HepG2 (cell line): ENCODE data around the gene TMEM196. TPM values are rescaled to one million over a fixed set of nuclear protein-coding genes. Genes with fewer than 3 reads are reported as not detected.

Experiments
- CAMTA2 ChIP-seq: sonication (generic); formaldehyde crosslinking; IDR thresholded peaks from 2 replicates; pipeline ENCODE4 v1.4.0; 2020; ENCODE audit warnings: mild to moderate bottlenecking, missing genetic modification reagents, borderline replicate concordance
- CCDC6 ChIP-seq: sonication (generic); formaldehyde crosslinking; IDR thresholded peaks from 2 replicates; pipeline ENCODE4 v1.8.1; 2022; ENCODE audit warnings: mild to moderate bottlenecking, missing genetic modification reagents, moderate library complexity
- EED ChIP-seq: sonication (generic); formaldehyde crosslinking; IDR thresholded peaks from 2 replicates; pipeline ENCODE4 v1.5.0; 2020; ENCODE audit warnings: mild to moderate bottlenecking, missing genetic modification reagents
- IRF1 ChIP-seq: sonication (generic); formaldehyde crosslinking; IDR thresholded peaks from 2 replicates; pipeline ENCODE4 v1.4.0; 2020; ENCODE audit warnings: low read depth, mild to moderate bottlenecking, missing genetic modification reagents
- ISL2 ChIP-seq: sonication (generic); formaldehyde crosslinking; IDR thresholded peaks from 2 replicates; pipeline ENCODE4 v1.5.0; 2020; ENCODE audit warnings: missing genetic modification reagents
- KLF9 ChIP-seq: IDR thresholded peaks from 2 replicates; pipeline ENCODE4 v1.6.1; 2016; ENCODE audit warnings: low read depth
- NONO ChIP-seq, 2 experiments: fragments of 450-650 bp in 1 of 2; sonication (generic) in 1 of 2; formaldehyde crosslinking in 1 of 2; IDR thresholded peaks in 1 of 2; conservative IDR thresholded peaks in 1 of 2; 2 replicates each; pipeline versions ENCODE4 v1.6.1 to v1.8.0; 2017 to 2022; ENCODE audit warnings: mild to moderate bottlenecking in 1 of 2, missing genetic modification reagents in 1 of 2, moderate library complexity in 1 of 2
- PHF20 ChIP-seq: sonication (generic); formaldehyde crosslinking; IDR thresholded peaks from 2 replicates; pipeline ENCODE4 v1.5.0; 2020; ENCODE audit warnings: mild to moderate bottlenecking, missing genetic modification reagents
- SIN3A ChIP-seq: IDR thresholded peaks from 2 replicates; pipeline ENCODE4 v1.6.1; 2011; ENCODE audit warnings: low read depth, mild to moderate bottlenecking, control low read depth, low read length, borderline replicate concordance
- SIN3B ChIP-seq: fragments of 150-350 bp; IDR thresholded peaks from 2 replicates; pipeline ENCODE4 v1.6.1; 2014; ENCODE audit warnings: low read length
- SOX6 ChIP-seq, 2 experiments: fragments of 450-650 bp in 1 of 2; sonication (generic) in 1 of 2; formaldehyde crosslinking in 1 of 2; IDR thresholded peaks; 2 replicates each; pipeline versions ENCODE4 v1.4.0 to v1.6.1; 2017 to 2020; ENCODE audit warnings: antibody characterized with exemption in 1 of 2, mild to moderate bottlenecking in 1 of 2, missing genetic modification reagents in 1 of 2
- SRF ChIP-seq: IDR thresholded peaks from 2 replicates; pipeline ENCODE4 v1.6.1; 2011; ENCODE audit warnings: mild to moderate bottlenecking, low read depth, low read length, moderate library complexity
- TBX2 ChIP-seq: sonication (generic); formaldehyde crosslinking; IDR thresholded peaks from 2 replicates; pipeline ENCODE4 v1.5.0; 2020; ENCODE audit warnings: missing genetic modification reagents, mild to moderate bottlenecking, borderline replicate concordance
- TFAP4 ChIP-seq: sonication (generic); IDR thresholded peaks from 2 replicates; pipeline ENCODE4 v1.6.1; 2016; ENCODE audit warnings: low read depth, borderline replicate concordance
- THAP11 ChIP-seq: IDR thresholded peaks from 2 replicates; pipeline ENCODE4 v1.6.1; 2016; ENCODE audit warnings: missing biosample characterization, missing genetic modification reagents
- UBTF ChIP-seq: sonication (generic); formaldehyde crosslinking; IDR thresholded peaks from 2 replicates; pipeline ENCODE4 v1.4.0; 2020; ENCODE audit warnings: mild to moderate bottlenecking, missing genetic modification reagents
- ZBTB34 ChIP-seq: sonication (generic); formaldehyde crosslinking; IDR thresholded peaks from 2 replicates; pipeline ENCODE4 v1.8.0; 2022; ENCODE audit warnings: mild to moderate bottlenecking, missing genetic modification reagents
- ZNF180 ChIP-seq: sonication (generic); formaldehyde crosslinking; IDR thresholded peaks from 2 replicates; pipeline ENCODE4 v1.4.0; 2020; ENCODE audit warnings: low read depth, missing genetic modification reagents, borderline replicate concordance
- ZNF879 ChIP-seq: sonication (generic); formaldehyde crosslinking; IDR thresholded peaks from 2 replicates; pipeline ENCODE4 v1.8.1; 2023; ENCODE audit warnings: missing genetic modification reagents
- ZSCAN20 ChIP-seq: sonication (generic); formaldehyde crosslinking; IDR thresholded peaks from 2 replicates; pipeline ENCODE4 v1.4.0; 2020; ENCODE audit warnings: missing genetic modification reagents, mild to moderate bottlenecking, borderline replicate concordance
- polyA plus RNA-seq, 8 experiments: library from polyadenylated mRNA; depleted of rRNA in 3 of 8; stranded (reverse) in 7 of 8; unstranded in 1 of 8; fragments of >200 nt; fragmentation: Illumina TruSeq in 4 of 8; extraction: Trizol in 4 of 8; gene quantifications; 2 replicates each; pipeline versions ENCODE4 v1.2.1 to v1.2.3, GENCODE V29; 2011 to 2016; ENCODE audit warnings: low read depth in 4 of 8, missing spikeins in 1 of 8, mixed read lengths in 1 of 8; ENCODE audit not compliant: insufficient read depth in 1 of 8
- total RNA-seq, 5 experiments: library from RNA; depleted of rRNA; stranded (reverse); fragments of >200 nt; fragmentation: Illumina TruSeq; extraction: Trizol; gene quantifications; 2 replicates each; pipeline ENCODE4 v1.2.3, GENCODE V29; 2016; ENCODE audit warnings: low read depth in 1 of 5
- TF ChIP-seq, protein P1 (sequence below): sonication (generic); formaldehyde crosslinking; conservative IDR thresholded peaks from 2 replicates; pipeline ENCODE4 v1.8.0; 2022; ENCODE audit warnings: missing genetic modification reagents

TMEM196 gene
- total and polyA plus RNA-seq, 2 of the 13 experiments (the other 11 are each of a cell fraction or from before 2014, with no cell fraction given): not detected

- no peak for TF ChIP-seq CCDC6 (CRISPR knock-in tag)
- peak; percentile 78; the same call in 1 of the 2 replicates for TF ChIP-seq ISL2
- no peak for TF ChIP-seq IRF1
- TF ChIP-seq ZSCAN20 (CRISPR knock-in tag): no peak; the same call in 1 of the 2 replicates
- no peak for TF ChIP-seq ZNF180 (CRISPR knock-in tag)
- no peak for TF ChIP-seq ZBTB34 (CRISPR knock-in tag)
- TF ChIP-seq CAMTA2 (CRISPR knock-in tag): no peak
- TF ChIP-seq SIN3A: peak; percentile 92; the same call in 1 of the 2 replicates
- peak; percentile 51; the same call in 1 of the 2 replicates for TF ChIP-seq UBTF (CRISPR knock-in tag)
- TF ChIP-seq SRF: peak; percentile 72
- peak; percentile 96 for TF ChIP-seq PHF20 (CRISPR knock-in tag)
- peak; percentile 68; the same call in 1 of the 2 replicates for TF ChIP-seq EED (CRISPR knock-in tag)
- TF ChIP-seq ZNF879: no peak
- peak; percentile 92 for TF ChIP-seq THAP11 (CRISPR knock-in tag)
- peak; percentile 74 for TF ChIP-seq TBX2 (CRISPR knock-in tag)
- TF ChIP-seq SIN3B: peak; percentile 91
- TF ChIP-seq, protein P1, sequence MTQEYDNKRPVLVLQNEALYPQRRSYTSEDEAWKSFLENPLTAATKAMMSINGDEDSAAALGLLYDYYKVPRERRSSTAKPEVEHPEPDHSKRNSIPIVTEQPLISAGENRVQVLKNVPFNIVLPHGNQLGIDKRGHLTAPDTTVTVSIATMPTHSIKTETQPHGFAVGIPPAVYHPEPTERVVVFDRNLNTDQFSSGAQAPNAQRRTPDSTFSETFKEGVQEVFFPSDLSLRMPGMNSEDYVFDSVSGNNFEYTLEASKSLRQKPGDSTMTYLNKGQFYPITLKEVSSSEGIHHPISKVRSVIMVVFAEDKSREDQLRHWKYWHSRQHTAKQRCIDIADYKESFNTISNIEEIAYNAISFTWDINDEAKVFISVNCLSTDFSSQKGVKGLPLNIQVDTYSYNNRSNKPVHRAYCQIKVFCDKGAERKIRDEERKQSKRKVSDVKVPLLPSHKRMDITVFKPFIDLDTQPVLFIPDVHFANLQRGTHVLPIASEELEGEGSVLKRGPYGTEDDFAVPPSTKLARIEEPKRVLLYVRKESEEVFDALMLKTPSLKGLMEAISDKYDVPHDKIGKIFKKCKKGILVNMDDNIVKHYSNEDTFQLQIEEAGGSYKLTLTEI: no peak
- 0 out of 2 replicates have a peak, but pooled peaks have one; percentile 67 for TF ChIP-seq KLF9
- no peak for TF ChIP-seq NONO (IDR thresholded peaks at IDR 0.05)
- peak; percentile 82 for TF ChIP-seq NONO (CRISPR knock-in tag; conservative IDR thresholded peaks at IDR 0.05)
- TF ChIP-seq TFAP4: no peak; the same call in 1 of the 2 replicates
- no peak for TF ChIP-seq SOX6 (IDR thresholded peaks at IDR 0.05)
- TF ChIP-seq SOX6 (CRISPR knock-in tag; IDR thresholded peaks at IDR 0.05): peak; percentile 57
Measured at GRCh38 chr7:19708397-19709248, 64.8 kb downstream of the TMEM196 start, which contains the start of gene POLR1F (continued).
